T-cell (primary cell): Measurements from ENCODE around the gene HSH2D. TPM values are rescaled to one million over a fixed set of nuclear protein-coding genes. Genes with fewer than 3 reads are reported as not detected.

Experiments
- ATAC-seq, 4 experiments: fragments of 200-7000 bp in 3 of 4; fragments of 150-1000 bp in 1 of 4; cut with Tn5 transposase; replicated peaks in 1 of 4; 1 replicate in 3 of 4; 2 replicates in 1 of 4; pipeline ENCODE4 v1.10.0; 2021; ENCODE audit warnings: moderate library complexity in 3 of 4, mild to moderate bottlenecking in 2 of 4, moderate number of reproducible peaks in 1 of 4
- CTCF ChIA-PET, 2 donors: fragments of 300-600 bp; sonication (Branson Sonifier 250); formaldehyde crosslinking; loops; one replicate each; lab custom pipeline; 2022; ENCODE audit warnings: antibody characterized with exemption in 2 of 2; lab: Charles Lee
- POLR2A ChIA-PET, 2 donors: fragments of 300-600 bp; sonication (Branson Sonifier 250); formaldehyde crosslinking; loops; one replicate each; lab custom pipeline; 2022; ENCODE audit warnings: antibody characterized with exemption in 2 of 2; lab: Charles Lee
- DNase-seq, 35 experiments: peaks; one replicate each; pipeline versions ENCODE4 v3.0.0 to v3.0.0-alpha.2; 2013 to 2023
- H3K27ac ChIP-seq: one replicate; pipeline ENCODE4 v1.5.1; 2013; ENCODE audit warnings: low read length
- H3K27me3 ChIP-seq, 2 experiments: replicated peaks in 1 of 2; 1 replicate in 1 of 2; 2 replicates in 1 of 2; pipeline versions ENCODE4 v1.6.1 to v1.7.0; 2013; ENCODE audit warnings: low read length in 1 of 2, mixed read lengths in 1 of 2; ENCODE audit not compliant: control insufficient read depth in 2 of 2, insufficient read depth in 2 of 2; ENCODE audit errors: extremely low read depth in 1 of 2
- H3K36me3 ChIP-seq, 2 donors: 1 replicate in 1 of 2; 2 replicates in 1 of 2; pipeline versions ENCODE4 v1.6.1 to v1.7.0; 2013; ENCODE audit warnings: low read length in 1 of 2; ENCODE audit not compliant: control insufficient read depth in 2 of 2, insufficient read depth in 1 of 2; ENCODE audit errors: extremely low read depth in 1 of 2
- H3K4me1 ChIP-seq, 2 experiments: 1 replicate in 1 of 2; 2 replicates in 1 of 2; pipeline versions ENCODE4 v1.6.1 to v1.7.0; 2013; ENCODE audit warnings: low read length in 2 of 2, mixed read lengths in 1 of 2; ENCODE audit not compliant: insufficient read depth in 2 of 2, control insufficient read depth in 1 of 2; ENCODE audit errors: extremely low read depth in 1 of 2
- H3K4me3 ChIP-seq, 2 donors: 1 replicate in 1 of 2; 2 replicates in 1 of 2; pipeline versions ENCODE4 v1.5.1 to v1.7.0; 2013; ENCODE audit warnings: mild to moderate bottlenecking in 2 of 2, low read length in 1 of 2, moderate library complexity in 1 of 2; ENCODE audit not compliant: control insufficient read depth in 1 of 2; ENCODE audit errors: extremely low read depth in 1 of 2
- H3K9me3 ChIP-seq: 2 replicates; pipeline ENCODE4 v1.7.0; 2013
- H3K27ac Mint-ChIP-seq, 2 donors: one replicate each; pipeline ENCODE4 v1.8.0; 2020 to 2021; ENCODE audit warnings: mild to moderate bottlenecking in 2 of 2, mixed read lengths in 2 of 2
- H3K27me3 Mint-ChIP-seq, 2 donors: one replicate each; pipeline ENCODE4 v1.8.0; 2021 to 2022; ENCODE audit warnings: mixed read lengths in 2 of 2
- H3K36me3 Mint-ChIP-seq: one replicate; pipeline ENCODE4 v1.8.0; 2021; ENCODE audit warnings: mixed read lengths
- H3K4me1 Mint-ChIP-seq, 3 donors: one replicate each; pipeline ENCODE4 v1.8.0; 2020 to 2022; ENCODE audit warnings: mixed read lengths in 3 of 3, mild to moderate bottlenecking in 1 of 3
- H3K4me3 Mint-ChIP-seq, 3 donors: one replicate each; pipeline ENCODE4 v1.8.0; 2020 to 2022; ENCODE audit warnings: mild to moderate bottlenecking in 3 of 3, mixed read lengths in 3 of 3, moderate library complexity in 3 of 3
- H3K9me3 Mint-ChIP-seq, 3 donors: one replicate each; pipeline ENCODE4 v1.8.0; 2020 to 2022; ENCODE audit warnings: mixed read lengths in 3 of 3
- WGBS: methylation state at CpG from one replicate; pipeline ENCODE4 v1.1.5; 2013; ENCODE audit warnings: missing lambda C conversion rate; ENCODE audit not compliant: insufficient coverage; 5-methylcytosine and 5-hydroxymethylcytosine counted together
- total RNA-seq, 35 experiments: library from RNA in 6 of 35; stranded (reverse) in 6 of 35; fragments of 120-200 nt in 1 of 35; gene quantifications; one replicate each; pipeline versions ENCODE4 v1.2.1 to v1.2.4 and lab custom pipeline; 2013 to 2026

Gene HSH2D
- total RNA-seq, 5 donors from 2014 or later (not counting 1 experiment from before 2014, with no cell fraction given): 23.5 to 37.0 (median 28.5) TPM

DNA sequence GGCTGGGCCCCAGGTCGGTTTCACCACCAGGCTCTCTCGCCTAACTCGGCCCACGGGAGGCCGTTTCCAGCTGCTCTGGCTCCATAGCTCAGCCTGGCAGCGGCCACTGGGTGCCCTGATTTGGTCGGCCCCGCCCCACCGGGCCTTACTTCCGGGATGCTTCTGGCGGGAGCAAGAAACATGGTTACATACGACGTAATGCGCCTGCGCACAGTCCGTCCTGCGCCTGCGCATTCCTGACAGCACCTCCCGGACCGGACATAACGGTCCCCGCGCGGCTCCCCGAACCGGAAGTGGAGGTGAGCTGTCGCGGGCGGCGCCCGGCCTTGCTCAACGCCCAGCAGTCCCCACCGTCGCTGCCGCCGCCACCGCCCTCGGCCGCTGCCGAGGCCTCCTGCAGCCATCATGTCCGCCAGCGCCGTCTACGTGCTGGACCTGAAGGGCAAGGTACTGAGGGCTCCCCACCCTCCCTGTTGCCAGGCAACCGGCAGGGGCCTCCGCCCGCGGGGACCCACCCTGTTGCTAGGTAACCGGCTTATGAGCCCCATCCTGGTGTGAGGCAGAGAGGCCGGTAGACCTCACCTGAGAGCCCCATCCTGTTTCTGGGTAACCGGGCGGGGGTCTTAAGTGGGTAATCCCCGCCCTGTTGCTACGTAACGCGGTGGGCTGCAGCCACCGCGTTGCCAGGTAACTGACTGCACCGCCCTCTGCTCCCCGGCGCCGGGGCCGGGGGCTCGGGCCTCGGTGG lies 54.3 kb downstream of the HSH2D start, which contains the start of gene AP1M1:
AP1M1 (plus strand) TSS at position 290 of the 748 bp plus-strand sequence; CDS start at position 406, 116 bp downstream.
- Mint-ChIP-seq H3K9me3 (no peaks in the 10 kb centered on the region), H3K4me1 (peaks cover 44 to 47% (median 46%) of the 10 kb centered on the region in 3 donors), H3K27ac (peak within 1 kb of the TSS; percentile 95 to 98), H3K27me3 (no peaks in the 10 kb centered on the region), H3K4me3 (peak within 1 kb of the TSS; percentile 71 to 86 (median 81)), H3K36me3 (peaks cover 13% of the 10 kb centered on the region)
- CTCF ChIA-PET: interaction anchor here (0.6 to 1.7 kb wide), 5 partner anchors 10 to 272 kb away, joined by 3 to 23 read pairs (median 4); partner anchors contain the start of gene FAM32A (in 1 of the 2)
- Histone ChIP-seq H3K27ac (peak within 1 kb of the TSS; percentile 74), H3K4me1 (peaks cover 19 to 45% of the 10 kb centered on the region in 2 experiments), H3K27me3 (no peaks in the 10 kb centered on the region), H3K4me3 (peak within 1 kb of the TSS; percentile 93 to 98), H3K36me3 (peaks cover 12 to 30% of the 10 kb centered on the region in 2 donors), H3K9me3 (no peaks in the 10 kb centered on the region)
- POLR2A ChIA-PET: interaction anchor here (0.6 to 2.5 kb wide), 5 partner anchors 12 to 174 kb away, joined by 3 to 8 read pairs (median 5); partner anchors contain the start of gene FAM32A (in 1 of the 2)
- under 1% methylated on average over 65 of the region's 65 CpGs for WGBS
- DNase-seq: peak; percentile 94 to 100 (median 97)
- ATAC-seq: peak; percentile 85 to 91 (median 89)

DNA sequence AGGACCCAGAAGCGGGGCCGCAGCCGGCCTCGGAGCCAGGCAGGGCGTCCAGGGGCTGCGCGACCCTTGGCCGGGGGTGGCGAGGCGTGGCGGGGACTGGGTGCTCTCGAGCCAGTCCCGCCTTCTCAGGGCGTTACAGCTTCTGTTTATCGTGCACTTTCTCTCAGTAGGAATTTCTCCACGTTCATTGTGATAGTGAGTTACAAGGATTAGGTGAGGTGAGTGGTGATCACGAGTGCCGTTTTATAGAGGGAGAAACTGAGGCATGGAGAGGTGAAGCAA lies 54.8 kb downstream of the HSH2D start:
- H3K4me3 Mint-ChIP-seq: peak overlapping the region; percentile 71 to 81 (median 81)
- H3K27ac ChIP-seq: peak overlapping the region; percentile 71
- WGBS: under 1% methylated on average over 18 of the region's 18 CpGs
- peak overlapping the region; percentile 93 to 98 for H3K4me3 ChIP-seq
- peaks cover 15 to 34% of the 10 kb centered on the region in 2 donors for H3K36me3 ChIP-seq
- DNase-seq: no peak
- no peak for ATAC-seq
- ChIA-PET CTCF (interaction anchor here in 1 of 2 donors (1.0 to 1.7 kb wide), 3 partner anchors 10 to 184 kb away, joined by 4 to 23 read pairs (median 4); partner anchors contain the start of gene FAM32A), POLR2A (interaction anchor here in 1 of 2 donors (1.2 kb wide), 1 partner anchor 13 kb away, joined by 6 read pairs; the partner anchor contains the start of gene FAM32A)
- H3K36me3 Mint-ChIP-seq: peaks cover 14% of the 10 kb centered on the region
- peaks cover 23 to 45% of the 10 kb centered on the region in 2 experiments for H3K4me1 ChIP-seq
- no peaks in the 10 kb centered on the region for H3K27me3 ChIP-seq
- no peaks in the 10 kb centered on the region for H3K9me3 Mint-ChIP-seq
- no peaks in the 10 kb centered on the region for H3K9me3 ChIP-seq
- no peaks in the 10 kb centered on the region for H3K27me3 Mint-ChIP-seq
- peaks cover 47 to 50% (median 48%) of the 10 kb centered on the region in 3 donors for H3K4me1 Mint-ChIP-seq
- peak overlapping the region; percentile 76 to 85 for H3K27ac Mint-ChIP-seq

DNA sequence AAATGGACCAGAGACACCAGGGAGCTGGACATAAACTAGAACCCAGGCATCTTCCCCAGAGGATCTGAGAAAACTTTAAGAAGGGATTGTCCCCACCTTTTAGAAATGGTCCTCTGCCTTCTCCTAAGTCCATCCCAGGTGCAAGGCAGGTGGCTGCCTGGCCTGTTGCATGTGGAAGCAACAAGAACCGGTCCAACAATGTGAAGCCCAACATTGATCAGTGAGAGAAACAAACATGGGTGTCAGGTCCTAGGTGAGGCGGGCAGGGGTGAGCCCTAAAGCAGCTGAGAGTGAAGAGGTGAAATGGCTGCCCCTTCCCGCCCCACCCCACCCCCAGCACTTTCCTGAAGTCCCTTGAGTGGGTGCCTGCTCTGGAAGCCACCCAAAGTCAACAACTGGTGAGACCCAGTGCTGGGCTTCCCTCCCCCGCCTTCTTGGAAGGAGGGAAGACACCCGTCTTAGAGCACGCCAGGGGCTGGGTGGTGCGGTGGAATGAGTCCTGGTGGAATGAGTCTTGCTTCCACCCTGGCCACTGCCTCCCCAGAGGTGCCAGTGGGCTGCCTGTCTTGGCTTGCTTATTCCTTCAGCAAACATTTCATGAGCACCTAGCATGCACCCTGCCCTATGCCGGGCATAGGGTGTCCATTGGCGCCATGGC lies 55.9 kb downstream of the HSH2D start:
- H3K4me3 Mint-ChIP-seq: peak overlapping the region; percentile 71 to 81 (median 81)
- H3K27me3 Mint-ChIP-seq: no peaks in the 10 kb centered on the region
- ChIA-PET CTCF (no interaction called here), POLR2A (no interaction called here)
- H3K36me3 Mint-ChIP-seq: peaks cover 21% of the 10 kb centered on the region
- peaks cover 48 to 52% (median 51%) of the 10 kb centered on the region in 3 donors for H3K4me1 Mint-ChIP-seq
- Histone ChIP-seq H3K4me3 (peak overlapping the region in 1 of 2 donors; percentile 32), H3K36me3 (peaks cover 18 to 41% of the 10 kb centered on the region in 2 donors), H3K27me3 (no peaks in the 10 kb centered on the region), H3K9me3 (no peaks in the 10 kb centered on the region), H3K4me1 (peaks cover 27 to 45% of the 10 kb centered on the region in 2 experiments), H3K27ac (no peak overlapping the region)
- 100% methylated on average over 2 of the region's 9 CpGs for WGBS
- H3K9me3 Mint-ChIP-seq: no peaks in the 10 kb centered on the region
- ATAC-seq: no peak
- H3K27ac Mint-ChIP-seq: peak overlapping the region; percentile 66 to 85
- no peak for DNase-seq

DNA sequence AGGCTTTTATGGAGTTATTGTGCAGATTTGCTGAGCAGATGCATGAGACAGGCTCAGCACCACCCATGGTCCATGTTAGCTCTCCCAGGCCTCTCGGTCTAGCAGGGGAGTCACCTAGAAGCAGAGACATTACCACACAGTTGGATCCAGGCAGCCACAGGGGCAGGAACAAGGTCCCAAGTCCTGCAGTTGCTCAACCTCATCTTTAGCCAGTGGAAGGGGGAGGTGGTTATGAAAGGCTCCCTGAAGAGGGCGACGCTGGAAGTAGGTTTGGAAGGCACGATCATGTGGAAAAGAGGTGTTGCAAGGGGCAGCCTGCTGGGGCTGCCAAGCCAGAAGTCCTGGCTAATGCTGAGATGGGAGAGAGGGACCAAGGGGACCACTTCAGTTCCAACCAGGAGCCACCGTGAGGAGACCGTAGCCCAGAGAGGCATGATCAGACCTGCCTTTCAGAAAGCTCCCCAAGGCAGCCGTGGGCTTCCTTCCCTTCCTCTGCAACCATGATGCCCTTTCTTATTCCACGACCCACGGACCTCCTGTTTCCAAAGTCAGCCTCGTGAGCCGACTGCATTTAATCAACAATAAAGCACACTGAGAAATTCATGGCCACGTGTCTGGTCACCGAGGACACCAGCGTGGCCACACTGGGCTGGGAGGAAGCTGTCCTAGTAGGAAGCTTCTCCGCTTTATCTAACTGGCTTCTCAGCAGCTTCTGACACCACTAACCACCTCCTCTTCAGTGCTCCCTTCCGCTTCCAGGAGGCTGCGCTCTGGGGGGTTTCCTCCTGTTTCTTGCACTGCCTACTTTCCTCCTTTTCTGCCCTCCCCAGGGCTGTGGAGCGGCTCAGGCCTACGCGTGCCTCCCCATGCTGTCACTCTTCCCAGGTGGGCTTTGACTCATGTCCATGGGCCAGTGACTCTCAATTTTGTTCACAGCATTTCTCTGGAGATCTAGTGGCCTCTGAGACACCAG lies 56.8 kb downstream of the HSH2D start:
- Mint-ChIP-seq H3K27me3 (no peaks in the 10 kb centered on the region), H3K9me3 (no peaks in the 10 kb centered on the region), H3K4me3 (peak overlapping the region; percentile 45 to 58 (median 46)), H3K36me3 (peaks cover 21% of the 10 kb centered on the region), H3K4me1 (peaks cover 48 to 52% (median 51%) of the 10 kb centered on the region in 3 donors), H3K27ac (peak overlapping the region; percentile 61 to 71)
- Histone ChIP-seq H3K9me3 (no peaks in the 10 kb centered on the region), H3K27ac (no peak overlapping the region), H3K36me3 (peaks cover 19 to 48% of the 10 kb centered on the region in 2 donors), H3K4me1 (peaks cover 27 to 45% of the 10 kb centered on the region in 2 experiments), H3K4me3 (no peak overlapping the region), H3K27me3 (no peaks in the 10 kb centered on the region)
- ATAC-seq (no peak), DNase-seq (no peak)
- ChIA-PET POLR2A (interaction anchor here in 1 of 2 donors (0.6 kb wide), 1 partner anchor 58 kb away, joined by 3 read pairs; no protein-coding TSS in a partner anchor), CTCF (no interaction called here)
- 90% methylated on average over 17 of the region's 20 CpGs for WGBS

DNA sequence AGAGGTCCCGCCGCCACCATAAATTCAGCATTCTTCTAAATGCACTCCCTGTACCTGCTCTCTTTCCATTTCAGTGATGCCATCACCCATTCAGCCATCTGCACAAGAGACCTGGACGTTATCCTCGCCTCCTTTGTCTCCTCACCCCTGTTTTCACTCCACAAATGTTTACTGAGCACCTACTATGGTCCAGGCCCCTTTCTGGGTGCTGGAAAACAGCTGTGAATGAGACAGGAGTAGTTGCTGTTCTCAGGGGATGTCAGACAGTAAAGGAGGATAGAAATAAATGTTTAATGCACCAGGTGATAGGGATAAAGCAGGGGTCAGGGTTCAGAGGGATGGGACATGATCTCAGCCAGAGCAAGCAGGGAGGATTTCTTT lies 57.5 kb downstream of the HSH2D start:
- no peaks in the 10 kb centered on the region for H3K9me3 Mint-ChIP-seq
- H3K4me1 ChIP-seq: peaks cover 27 to 45% of the 10 kb centered on the region in 2 experiments
- H3K27me3 Mint-ChIP-seq: no peaks in the 10 kb centered on the region
- no peaks in the 10 kb centered on the region for H3K27me3 ChIP-seq
- no peak for ATAC-seq
- H3K9me3 ChIP-seq: no peaks in the 10 kb centered on the region
- H3K27ac Mint-ChIP-seq: peak overlapping the region in 1 of 2 donors; percentile 71
- ChIA-PET CTCF (interaction anchor here in 1 of 2 donors (0.8 kb wide), 1 partner anchor 16 kb away, joined by 3 read pairs; the partner anchor contains the start of gene FAM32A), POLR2A (interaction anchor here in 1 of 2 donors (0.6 kb wide), 1 partner anchor 59 kb away, joined by 3 read pairs; no protein-coding TSS in a partner anchor)
- no peak for DNase-seq
- peaks cover 19 to 55% of the 10 kb centered on the region in 2 donors for H3K36me3 ChIP-seq
- H3K27ac ChIP-seq: no peak overlapping the region
- 95% methylated on average over 2 of the region's 4 CpGs for WGBS
- H3K4me1 Mint-ChIP-seq: peaks cover 48 to 52% (median 51%) of the 10 kb centered on the region in 3 donors
- H3K4me3 ChIP-seq: no peak overlapping the region
- peak overlapping the region in 2 of 3 donors; percentile 46 to 58 for H3K4me3 Mint-ChIP-seq
- H3K36me3 Mint-ChIP-seq: peaks cover 21% of the 10 kb centered on the region
